ENCODE measurements around the gene ASCC1.

DNA sequence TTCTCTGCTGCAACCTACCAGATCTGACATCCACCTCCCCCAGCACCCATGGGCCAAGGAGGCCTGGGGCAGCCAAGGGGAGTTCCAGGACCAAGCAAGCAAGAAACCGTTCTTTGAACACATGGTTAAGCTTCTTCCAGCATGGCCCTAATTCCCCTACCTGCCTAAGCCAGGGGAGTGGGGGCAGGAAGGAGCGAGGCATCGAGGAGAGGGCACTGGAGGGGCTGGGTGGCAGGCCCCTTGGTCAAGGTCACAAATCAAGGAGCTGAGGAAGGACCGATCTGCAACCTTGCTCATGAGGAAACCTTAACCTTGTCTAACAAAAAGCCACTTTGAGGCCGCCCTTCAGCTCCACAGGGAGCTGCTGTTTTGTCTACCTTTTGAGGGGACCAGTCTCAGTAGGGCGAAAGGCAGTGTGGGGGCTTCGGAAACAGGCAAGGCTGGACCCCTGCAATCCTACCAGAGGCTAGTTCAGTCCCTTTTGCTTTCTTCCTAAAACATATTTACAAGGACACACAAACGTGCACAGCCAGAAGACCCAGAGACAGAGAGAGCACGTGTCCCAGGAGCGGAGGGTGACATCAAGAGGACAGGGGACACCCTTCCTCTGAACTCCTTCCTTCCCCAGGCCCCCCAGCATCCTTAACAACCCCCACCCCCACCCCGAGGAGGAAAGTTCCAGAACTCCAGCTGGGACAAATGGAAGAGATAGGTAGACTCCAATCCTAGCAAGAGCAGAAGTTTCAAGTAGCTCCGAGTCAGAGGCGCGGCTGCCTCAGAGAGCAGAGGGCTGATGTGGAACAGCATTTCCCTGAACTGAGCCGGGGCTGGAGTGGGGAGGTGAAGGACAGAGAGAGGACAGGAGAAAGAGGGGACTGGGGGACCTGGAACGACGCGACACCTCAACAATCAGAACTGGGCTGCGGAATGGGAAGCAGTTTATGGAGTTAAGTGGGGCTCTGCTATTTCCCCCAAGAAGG, 155.9 kb downstream of the ASCC1 start:
- TF ChIP-seq, protein P1, sequence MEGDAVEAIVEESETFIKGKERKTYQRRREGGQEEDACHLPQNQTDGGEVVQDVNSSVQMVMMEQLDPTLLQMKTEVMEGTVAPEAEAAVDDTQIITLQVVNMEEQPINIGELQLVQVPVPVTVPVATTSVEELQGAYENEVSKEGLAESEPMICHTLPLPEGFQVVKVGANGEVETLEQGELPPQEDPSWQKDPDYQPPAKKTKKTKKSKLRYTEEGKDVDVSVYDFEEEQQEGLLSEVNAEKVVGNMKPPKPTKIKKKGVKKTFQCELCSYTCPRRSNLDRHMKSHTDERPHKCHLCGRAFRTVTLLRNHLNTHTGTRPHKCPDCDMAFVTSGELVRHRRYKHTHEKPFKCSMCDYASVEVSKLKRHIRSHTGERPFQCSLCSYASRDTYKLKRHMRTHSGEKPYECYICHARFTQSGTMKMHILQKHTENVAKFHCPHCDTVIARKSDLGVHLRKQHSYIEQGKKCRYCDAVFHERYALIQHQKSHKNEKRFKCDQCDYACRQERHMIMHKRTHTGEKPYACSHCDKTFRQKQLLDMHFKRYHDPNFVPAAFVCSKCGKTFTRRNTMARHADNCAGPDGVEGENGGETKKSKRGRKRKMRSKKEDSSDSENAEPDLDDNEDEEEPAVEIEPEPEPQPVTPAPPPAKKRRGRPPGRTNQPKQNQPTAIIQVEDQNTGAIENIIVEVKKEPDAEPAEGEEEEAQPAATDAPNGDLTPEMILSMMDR (IDR thresholded peaks at IDR 0.05; ENCODE audit: low read depth, low read length, poor library complexity, severe bottlenecking): no peak
- no peak for TF ChIP-seq EZH2phosphoT487 (IDR thresholded peaks at IDR 0.05; ENCODE audit: borderline replicate concordance, low read length)
